Psoas muscle (tissue), 8 donors: ENCODE data around the gene MAN1A2. TPM values are rescaled to one million over a fixed set of nuclear protein-coding genes. Genes with fewer than 3 reads are reported as not detected.
A peak's percentile ranks its signal among the peaks of the same experiment; 100 is the strongest.

ENCODE experiments used
- ATAC-seq, 4 donors: fragments of 200-7000 bp; cut with Tn5 transposase; one replicate each; pipeline ENCODE4 v1.9.1; 2020; ENCODE audit warnings: moderate library complexity in 3 of 4, mild to moderate bottlenecking in 2 of 4
- DNase-seq, 2 donors: peaks; one replicate each; pipeline ENCODE4 v3.0.0-alpha.2; 2020
- H3K27ac ChIP-seq: fragments of 200-600 bp; one replicate; pipeline ENCODE4 v1.8.0; 2022
- H3K27me3 ChIP-seq, 3 donors: fragments of 200-600 bp in 1 of 3; one replicate each; pipeline versions ENCODE4 v1.6.1 to v1.8.0; 2013 to 2022; ENCODE audit warnings: low read length in 2 of 3, mild to moderate bottlenecking in 2 of 3, moderate library complexity in 1 of 3; ENCODE audit not compliant: insufficient read depth in 3 of 3
- H3K36me3 ChIP-seq, 2 donors: fragments of 200-600 bp in 1 of 2; one replicate each; pipeline versions ENCODE4 v1.6.1 to v1.8.0; 2013 to 2022; ENCODE audit warnings: low read depth in 1 of 2, mild to moderate bottlenecking in 1 of 2, moderate library complexity in 1 of 2; ENCODE audit not compliant: insufficient read depth in 1 of 2
- H3K4me1 ChIP-seq: fragments of 200-600 bp; one replicate; pipeline ENCODE4 v1.8.0; 2022
- H3K4me3 ChIP-seq: fragments of 200-600 bp; one replicate; pipeline ENCODE4 v1.8.0; 2022; ENCODE audit warnings: mild to moderate bottlenecking
- H3K9me3 ChIP-seq: fragments of 200-600 bp; one replicate; pipeline ENCODE4 v1.8.0; 2022
- CTCF ChIP-seq: fragments of 200-600 bp; IDR thresholded peaks from one replicate; pipeline ENCODE4 v1.8.0; 2022; ENCODE audit warnings: antibody characterized with exemption
- WGBS, 3 donors: extraction: QIAGEN DNeasy Blood & Tissue Kit; methylation state at CpG; one replicate each; pipeline versions ENCODE4 v1.1.6 to v1.1.7; 2013; 5-methylcytosine and 5-hydroxymethylcytosine counted together
- intact Hi-C, 2 donors: fragments of 100-400 bp; cut with DNase I; formaldehyde crosslinking; loops; one replicate each; pipeline versions ENCODE4 v1.11.0 to v1.14.2; 2022
- polyA plus RNA-seq, 3 donors: library from polyadenylated mRNA; stranded (reverse); fragments of 200-250 nt; gene quantifications; one replicate each; pipeline ENCODE4 v1.2.3, GENCODE V29; 2013
- total RNA-seq, 4 donors: library from RNA; stranded (reverse); fragmentation: NEBNext Ultra II Directional in 2 of 4; extraction: Animal tissue kit (Norgen Biotek cat#: 25700) in 2 of 4; gene quantifications; one replicate each; pipeline versions ENCODE4 v1.2.1 to v1.2.4, GENCODE V29; 2021 to 2023
- donor health status: healthy with polysubstance abuse.
- donor health status: DM: no; HTN: no; CAD: no; lungs with moderate emphysema.
- donor health status: Bipolar disorder and iron deficiency.
- donor health status: healthy.
- donor health status: DM: yes; HTN: yes; CAD: no.
- donor health status: DM: no; HTN: no; CAD: no.
- donor health status: DM: no; HTN: no; CAD: no.
- donor health status: DM: yes; HTN: yes; CAD: no.

MAN1A2 gene
- total and polyA plus RNA-seq, 7 donors = 4.0 to 35.0 (median 19.8) TPM

- Histone ChIP-seq H3K4me1 (no peaks in the 10 kb centered on the region), H3K27ac (no peak overlapping the region), H3K9me3 (no peaks in the 10 kb centered on the region), H3K36me3 (no peaks in the 10 kb centered on the region), H3K4me3 (no peak overlapping the region), H3K27me3 (no peaks in the 10 kb centered on the region)
- TF ChIP-seq CTCF = no peak
- ATAC-seq = no peak
- no peak for DNase-seq
- intact Hi-C loops = no loop called here
- 87 to 94% (median 91%) methylated on average over 4 of the region's 4 CpGs for WGBS, 3 donors
These were observed 31.7 kb upstream of the MAN1A2 start for GRCh38 chr1:117335376-117336086.

- no peak for TF ChIP-seq CTCF
- intact Hi-C loops = no loop called here
- 13 to 31% (median 18%) methylated on average over 2 of the region's 2 CpGs for WGBS, 3 donors
- Histone ChIP-seq H3K27ac (no peak overlapping the region), H3K4me1 (no peaks in the 10 kb centered on the region), H3K4me3 (no peak overlapping the region), H3K36me3 (no peaks in the 10 kb centered on the region), H3K27me3 (no peaks in the 10 kb centered on the region), H3K9me3 (no peaks in the 10 kb centered on the region)
- ATAC-seq (no peak), DNase-seq (no peak)
These were observed 31.0 kb upstream of the MAN1A2 start for GRCh38 chr1:117336088-117336817.

- ATAC-seq (peak in 2 of 4 donors; percentile 59 to 66), DNase-seq (no peak)
- Histone ChIP-seq H3K27ac (no peak overlapping the region), H3K4me3 (no peak overlapping the region), H3K9me3 (no peaks in the 10 kb centered on the region), H3K36me3 (no peaks in the 10 kb centered on the region), H3K4me1 (no peaks in the 10 kb centered on the region), H3K27me3 (no peaks in the 10 kb centered on the region)
- 55 to 58% (median 58%) methylated on average over 6 of the region's 6 CpGs for WGBS, 3 donors
- TF ChIP-seq CTCF = no peak
- intact Hi-C loops = no loop called here
These were observed 27.2 kb upstream of the MAN1A2 start for GRCh38 chr1:117339866-117340700.

- H3K27me3 ChIP-seq = no peaks in the 10 kb centered on the region
- no peak for TF ChIP-seq CTCF
- WGBS, 3 donors = 85 to 94% (median 90%) methylated on average over 5 of the region's 5 CpGs
- H3K4me1 ChIP-seq = no peaks in the 10 kb centered on the region
- no peak overlapping the region for H3K27ac ChIP-seq
- DNase-seq (no peak), ATAC-seq (no peak)
- intact Hi-C loops = no loop called here
- H3K36me3 ChIP-seq = no peaks in the 10 kb centered on the region
- H3K9me3 ChIP-seq = no peaks in the 10 kb centered on the region
- no peak overlapping the region for H3K4me3 ChIP-seq
These were observed 26.1 kb upstream of the MAN1A2 start for GRCh38 chr1:117341123-117341522.
